ENCODE data around the gene CELF1.

- TF ChIP-seq CTCF (IDR thresholded peaks at IDR 0.05): no peak
- TF ChIP-seq EZH2 (IDR thresholded peaks at IDR 0.05; ENCODE audit: borderline replicate concordance, insufficient read depth, low read depth, low read length, poor library complexity, severe bottlenecking): no peak
These were observed 116.2 kb downstream of the CELF1 start for GRCh38 chr11:47436726-47437125.
